Epithelial cell of esophagus (primary cell): Measurements from ENCODE around the gene HEPN1.

Experiments
- DNase-seq: peaks from one replicate; pipeline ENCODE4 v3.0.0; 2010; ENCODE audit warnings: low read depth
- H3K4me3 ChIP-seq: 2 replicates; pipeline ENCODE4 v1.5.1; 2011; ENCODE audit warnings: mild to moderate bottlenecking, low read length, control low read depth
- TF ChIP-seq, protein P1 (sequence below): IDR thresholded peaks from 2 replicates; pipeline ENCODE4 v1.5.1; 2011; ENCODE audit warnings: low read depth, mild to moderate bottlenecking, low read length, control low read depth, inconsistent platforms; ENCODE audit not compliant: insufficient read depth; ENCODE audit errors: missing control alignments

Gene HEPN1

DNA sequence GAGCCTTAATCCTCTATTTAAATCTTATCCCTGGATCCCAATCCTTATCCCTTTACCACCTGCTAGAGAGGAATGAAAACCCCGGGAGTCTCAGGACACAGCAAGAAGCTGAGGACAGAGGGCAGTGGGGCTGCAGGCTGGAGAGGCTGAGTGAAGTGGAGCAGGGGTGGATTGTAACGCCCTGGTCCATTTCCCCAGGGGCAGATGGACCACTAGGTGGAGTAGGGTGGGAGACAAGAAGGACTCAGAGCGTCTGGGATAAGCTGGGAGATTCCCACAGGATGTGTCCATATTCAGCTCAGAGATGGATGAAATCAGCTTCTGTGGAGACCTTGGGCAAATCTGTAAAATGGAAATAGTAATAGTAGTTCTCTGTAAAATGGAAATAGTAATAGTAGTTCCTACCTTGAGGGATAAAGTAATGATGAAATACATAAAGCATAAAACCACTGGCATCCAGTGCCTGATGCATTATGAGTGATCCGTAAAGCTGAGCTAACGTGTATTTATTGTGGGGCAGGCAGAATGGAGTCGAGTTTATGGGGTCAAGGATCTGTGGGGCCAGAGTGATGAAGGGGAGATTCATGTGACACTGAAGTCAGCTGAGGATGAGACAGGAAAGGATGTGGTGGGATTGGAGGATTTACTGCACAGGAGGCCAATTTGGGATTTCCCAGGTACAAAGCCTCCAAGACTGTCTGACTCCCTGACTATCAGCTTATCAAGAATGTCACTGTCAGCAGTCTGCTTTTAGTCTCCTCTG is 19.5 kb upstream of the HEPN1 start:
- H3K4me3 ChIP-seq = no peak overlapping the region
- TF ChIP-seq, protein P1, sequence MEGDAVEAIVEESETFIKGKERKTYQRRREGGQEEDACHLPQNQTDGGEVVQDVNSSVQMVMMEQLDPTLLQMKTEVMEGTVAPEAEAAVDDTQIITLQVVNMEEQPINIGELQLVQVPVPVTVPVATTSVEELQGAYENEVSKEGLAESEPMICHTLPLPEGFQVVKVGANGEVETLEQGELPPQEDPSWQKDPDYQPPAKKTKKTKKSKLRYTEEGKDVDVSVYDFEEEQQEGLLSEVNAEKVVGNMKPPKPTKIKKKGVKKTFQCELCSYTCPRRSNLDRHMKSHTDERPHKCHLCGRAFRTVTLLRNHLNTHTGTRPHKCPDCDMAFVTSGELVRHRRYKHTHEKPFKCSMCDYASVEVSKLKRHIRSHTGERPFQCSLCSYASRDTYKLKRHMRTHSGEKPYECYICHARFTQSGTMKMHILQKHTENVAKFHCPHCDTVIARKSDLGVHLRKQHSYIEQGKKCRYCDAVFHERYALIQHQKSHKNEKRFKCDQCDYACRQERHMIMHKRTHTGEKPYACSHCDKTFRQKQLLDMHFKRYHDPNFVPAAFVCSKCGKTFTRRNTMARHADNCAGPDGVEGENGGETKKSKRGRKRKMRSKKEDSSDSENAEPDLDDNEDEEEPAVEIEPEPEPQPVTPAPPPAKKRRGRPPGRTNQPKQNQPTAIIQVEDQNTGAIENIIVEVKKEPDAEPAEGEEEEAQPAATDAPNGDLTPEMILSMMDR = no peak
- DNase-seq = no peak

DNA sequence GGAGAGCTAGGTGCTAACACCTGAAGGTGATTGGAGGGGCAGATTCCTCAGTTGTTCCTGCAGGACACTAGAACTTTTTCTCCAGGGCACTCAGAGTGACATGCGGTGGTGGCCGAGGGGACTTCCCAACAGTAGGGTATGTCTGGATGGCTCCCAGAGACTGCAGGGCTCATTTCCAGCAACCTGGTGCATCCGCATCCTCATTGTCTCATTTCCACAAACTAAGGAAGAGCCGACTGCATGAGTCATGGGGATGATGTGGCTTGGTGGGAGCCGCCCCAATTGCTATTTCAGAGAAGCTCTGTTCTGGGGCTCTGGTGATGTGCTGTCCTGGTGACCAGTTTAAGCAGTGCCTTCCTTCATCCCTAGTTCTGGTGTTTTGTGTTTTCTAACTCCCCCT is 18.6 kb upstream of the HEPN1 start:
- DNase-seq = peak; percentile 92
- no peak overlapping the region for H3K4me3 ChIP-seq
- TF ChIP-seq, protein P1 = no peak

DNA sequence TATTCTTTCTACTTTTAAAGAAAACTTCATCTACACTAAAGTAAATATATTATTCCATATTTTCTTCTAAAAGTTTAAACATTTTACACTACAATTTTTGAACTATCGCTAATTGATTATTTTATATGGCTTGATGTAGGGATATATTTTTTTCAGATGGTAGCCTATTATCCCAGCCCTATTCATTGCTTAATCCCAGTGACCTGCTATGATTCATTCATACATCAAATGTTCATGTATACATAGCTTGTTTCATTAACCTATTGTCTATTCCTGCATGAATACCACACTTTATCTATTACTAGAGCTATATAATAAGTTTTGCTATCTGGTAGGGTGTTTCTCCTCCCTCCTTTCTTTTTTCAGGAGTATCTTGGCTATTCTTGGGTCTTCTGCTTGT is 16.4 kb upstream of the HEPN1 start:
- H3K4me3 ChIP-seq = no peak overlapping the region
- TF ChIP-seq, protein P1 = no peak
- peak; percentile 67 for DNase-seq

DNA sequence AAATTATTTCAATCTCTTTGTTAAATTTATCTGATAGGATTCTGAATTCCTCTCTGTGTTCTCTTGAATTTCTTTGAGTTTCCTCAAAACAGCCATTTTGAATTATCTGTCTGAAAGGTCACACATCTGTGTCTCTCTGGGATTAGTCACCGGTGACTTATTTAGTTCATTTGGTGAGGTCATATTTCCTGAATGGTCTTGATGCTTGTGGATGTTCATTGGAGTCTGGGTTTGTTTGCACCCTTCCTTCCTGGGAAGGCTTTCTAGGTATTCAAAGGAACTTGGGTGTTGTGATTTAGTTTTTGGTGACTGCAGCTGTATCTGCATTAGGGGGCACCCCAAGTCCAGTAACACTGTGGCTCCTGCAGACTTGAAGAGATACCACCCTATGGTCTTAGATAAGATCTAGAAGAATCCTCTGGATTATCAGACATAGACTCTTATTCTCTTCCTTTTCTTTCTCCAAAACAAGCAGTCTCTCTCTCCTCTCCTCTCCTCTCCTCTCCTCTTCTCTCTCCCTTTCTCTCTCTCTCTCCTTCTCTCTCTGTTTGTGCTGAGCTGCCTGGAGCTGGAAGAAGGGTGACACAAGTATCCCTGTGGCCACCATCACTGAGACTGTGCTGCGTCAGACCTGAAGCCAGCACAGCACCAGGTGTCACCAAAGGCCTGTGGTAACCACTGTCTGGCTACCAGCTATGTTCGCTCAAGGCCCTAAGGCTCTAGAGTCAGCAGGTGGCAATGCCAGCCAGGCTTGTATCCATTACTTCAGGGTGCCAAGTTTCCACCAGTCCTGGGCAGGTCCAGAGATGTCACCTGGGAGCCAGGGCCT is 3.3 kb upstream of the HEPN1 start:
- no peak for DNase-seq
- TF ChIP-seq, protein P1 = no peak
- H3K4me3 ChIP-seq = no peak overlapping the region

DNA sequence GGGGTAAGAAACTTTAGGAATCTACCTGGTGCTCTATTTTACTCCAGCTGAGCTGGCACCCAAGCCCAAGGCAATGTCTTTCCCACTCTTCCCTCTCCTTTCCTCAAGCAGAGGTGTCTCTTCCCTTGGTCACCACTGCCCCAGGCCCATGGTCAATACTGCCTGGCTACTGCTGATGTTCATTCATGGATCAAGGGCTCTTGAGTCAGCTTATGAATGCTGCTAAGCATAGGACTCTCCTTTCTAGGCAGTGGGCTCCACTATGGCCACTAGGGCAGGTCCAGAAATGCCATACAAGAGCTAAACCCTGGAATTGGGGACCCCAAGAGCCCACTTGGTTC is 2.7 kb upstream of the HEPN1 start:
- no peak overlapping the region for H3K4me3 ChIP-seq
- no peak for DNase-seq
- TF ChIP-seq, protein P1 = no peak

DNA sequence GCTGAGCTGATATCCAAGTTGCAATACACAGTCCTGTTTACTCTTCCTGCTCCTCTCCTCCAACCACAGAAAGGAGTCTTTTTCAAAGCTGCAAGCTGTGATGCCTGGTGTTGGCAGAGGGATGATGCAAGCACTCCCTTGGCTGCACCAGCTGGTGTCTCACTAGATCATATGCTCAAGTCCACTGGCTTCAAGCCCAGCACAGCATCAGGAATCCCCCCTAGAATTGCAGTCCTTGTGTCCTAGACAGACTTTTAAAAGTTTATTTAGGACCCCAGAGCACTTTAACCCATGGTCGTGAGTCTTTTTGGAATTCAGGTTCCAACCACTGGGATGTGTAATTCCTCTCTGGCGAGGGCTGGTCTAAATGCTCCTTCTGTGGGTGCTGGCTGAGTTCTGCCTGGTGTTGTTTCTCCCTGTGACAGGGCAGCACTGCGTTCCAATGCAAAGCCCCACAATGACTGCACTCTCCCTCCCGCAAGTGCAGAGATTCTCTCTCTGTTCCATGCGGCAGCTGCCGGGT is 1.9 kb upstream of the HEPN1 start:
- no peak overlapping the region for H3K4me3 ChIP-seq
- no peak for DNase-seq
- TF ChIP-seq, protein P1 = no peak
